Activated CD4-positive, alpha-beta T cell treated with anti-CD3 and anti-CD28 coated beads, Interleukin-2, Interleukin-6, amounts not matched to agents 100 ng/mL and 50 ng/mL, durations not matched to agents 16 hours and 8 hours (primary cell): ENCODE results near the gene NDE1.

Experiments used
- DNase-seq: peaks from one replicate; pipeline ENCODE4 v3.0.0-alpha.2; 2020

The NDE1 gene

GRCh38 chr16:15741207-15741871, 91.3 kb downstream of the NDE1 start:
- DNase-seq: no peak

- no peak for DNase-seq
Measured at GRCh38 chr16:15742716-15743115, 92.7 kb downstream of the NDE1 start.

DNA sequence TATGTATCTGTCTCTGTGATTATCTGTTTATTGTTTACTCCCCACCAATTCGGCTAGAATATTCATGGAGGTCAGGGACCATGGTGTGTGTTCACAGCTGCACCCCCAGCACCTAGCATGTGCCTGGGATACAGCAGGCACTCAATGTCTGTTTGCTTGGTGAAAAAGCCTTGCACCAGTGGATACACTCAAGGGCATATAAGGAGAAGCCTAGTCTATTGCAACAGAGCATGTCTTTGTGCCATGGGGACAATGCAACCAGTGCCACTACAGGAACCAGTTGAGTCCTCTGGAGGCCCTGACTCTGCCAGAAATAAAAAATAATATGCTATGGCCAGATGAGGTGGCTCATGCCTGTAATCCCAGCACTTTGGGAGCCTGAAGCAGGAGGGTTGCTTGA, 93.6 kb downstream of the NDE1 start:
- DNase-seq: no peak

DNA sequence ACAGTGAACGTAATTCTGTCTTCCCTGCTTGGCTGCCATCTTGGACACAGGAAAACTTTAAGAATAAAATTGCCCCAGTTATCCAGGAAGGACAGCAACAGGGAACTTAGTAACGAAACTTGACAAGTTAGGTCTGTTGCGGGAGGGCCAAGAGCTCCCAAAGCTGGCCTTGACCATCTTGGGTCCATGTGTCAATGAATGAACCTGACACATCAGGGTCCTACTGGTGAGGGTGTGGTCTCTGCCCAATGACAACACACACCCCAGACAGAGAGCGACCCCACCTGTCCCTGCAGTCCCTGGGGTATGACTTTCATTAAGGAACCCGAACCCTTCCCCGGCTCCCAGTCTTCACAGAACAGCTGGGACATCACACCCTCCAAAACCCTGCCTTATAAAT, 96.3 kb downstream of the NDE1 start:
- DNase-seq: no peak

- DNase-seq: no peak
Measured at GRCh38 chr16:15747937-15748336, 97.9 kb downstream of the NDE1 start.

- DNase-seq: no peak
Measured at GRCh38 chr16:15748654-15749053, 98.6 kb downstream of the NDE1 start.

DNA sequence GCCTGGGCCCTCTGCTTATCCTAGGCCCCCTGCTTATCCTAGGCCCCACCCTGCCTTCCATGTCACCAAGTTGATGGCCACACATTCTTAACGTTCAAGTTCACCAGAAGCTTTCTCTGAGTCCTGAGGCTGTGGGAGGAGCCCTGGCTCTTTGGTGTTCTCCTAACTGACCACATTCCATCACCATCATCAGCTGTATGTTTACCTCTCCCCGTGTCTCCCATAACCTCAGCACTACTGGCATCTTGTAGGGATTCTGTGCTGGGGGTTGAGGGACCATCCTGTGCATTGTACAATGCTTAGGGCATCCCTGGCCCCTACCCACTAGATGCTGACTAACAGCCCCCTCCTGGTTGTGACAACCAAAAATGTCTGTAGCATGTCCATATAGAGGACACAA, 99.3 kb downstream of the NDE1 start:
- DNase-seq: no peak

- no peak for DNase-seq
Measured at GRCh38 chr16:15749985-15750384, 99.9 kb downstream of the NDE1 start.

- DNase-seq: no peak
Measured at GRCh38 chr16:15751940-15752339, 101.9 kb downstream of the NDE1 start.

GRCh38 chr16:15752717-15753488, 102.9 kb downstream of the NDE1 start:
- DNase-seq: no peak

DNA sequence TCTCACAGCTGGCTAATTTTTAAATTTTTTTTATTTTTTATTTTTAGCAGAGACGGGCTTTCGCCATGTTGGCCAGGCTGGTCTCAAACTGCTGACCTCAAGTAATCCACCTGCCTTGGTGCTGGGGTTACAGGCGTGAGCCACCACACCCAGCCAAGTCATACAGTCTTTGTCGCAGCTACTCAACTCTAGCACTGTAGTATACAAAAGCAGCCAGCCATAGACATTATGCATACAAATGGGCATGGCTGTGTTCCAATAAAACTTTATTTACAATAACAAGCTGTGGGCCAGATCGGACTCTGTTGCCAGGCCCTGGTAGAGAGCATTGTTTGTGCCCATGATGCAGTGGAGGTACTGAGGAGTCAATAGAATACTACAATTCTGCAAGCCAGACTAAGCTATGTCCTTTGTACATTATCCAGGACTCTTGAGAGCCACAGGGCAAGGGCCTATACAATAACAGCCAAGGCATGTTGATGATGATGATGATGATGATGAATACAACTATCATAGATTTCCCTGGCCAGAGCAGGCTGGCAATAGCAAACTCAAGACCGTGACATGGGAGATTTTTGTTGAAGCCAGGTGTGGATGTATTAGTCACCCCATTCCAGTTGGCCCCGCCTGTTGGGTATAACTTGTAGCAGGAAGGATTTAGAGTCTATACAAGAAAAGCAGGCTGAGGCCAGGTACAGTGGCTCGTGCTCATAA, 104.9 kb downstream of the NDE1 start:
- no peak for DNase-seq

DNA sequence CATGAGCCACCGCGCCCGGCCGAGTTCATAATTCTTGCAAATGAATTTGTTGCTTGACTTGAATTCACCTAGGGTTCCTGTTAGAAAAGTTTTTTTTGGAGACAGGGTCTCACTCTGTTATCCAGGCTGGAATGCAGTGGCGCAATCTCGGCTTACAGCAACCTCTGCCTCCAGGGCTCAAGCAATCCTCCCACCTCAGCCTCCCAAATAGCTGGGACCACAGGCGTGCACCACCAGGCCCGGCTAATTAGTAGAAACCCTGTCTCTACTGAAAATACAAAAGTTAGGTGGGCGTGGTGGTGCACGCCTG, 107.0 kb downstream of the NDE1 start:
- no peak for DNase-seq

DNA sequence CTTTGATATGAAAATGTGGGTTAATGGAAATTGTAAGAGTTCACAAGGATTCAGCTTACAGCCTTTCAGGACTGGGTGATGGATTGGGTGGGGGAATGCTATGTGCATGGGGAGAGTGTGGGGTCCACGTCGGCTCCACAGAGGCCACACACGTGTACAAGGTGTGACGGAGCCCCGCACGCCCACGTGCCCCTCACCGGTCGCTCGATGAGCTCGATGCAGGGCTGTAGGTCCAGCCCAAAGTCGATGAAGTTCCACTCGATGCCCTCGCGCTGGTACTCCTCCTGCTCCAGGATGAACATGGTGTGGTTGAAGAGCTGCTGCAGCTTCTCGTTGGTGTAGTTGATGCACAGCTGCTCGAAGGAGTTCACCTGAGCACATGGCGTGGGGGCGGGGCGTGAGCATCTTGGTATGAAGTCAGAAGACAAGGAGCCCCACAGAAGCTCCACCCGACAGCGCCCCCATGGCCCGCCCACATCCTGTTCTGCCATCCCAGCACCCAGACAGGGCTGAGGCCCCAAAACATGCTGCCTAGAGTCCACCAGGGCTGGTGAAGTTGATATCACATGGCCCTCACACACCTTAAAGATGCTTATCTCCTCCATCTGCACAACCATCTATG, 107.7 kb downstream of the NDE1 start:
- peak; percentile 13 for DNase-seq

GRCh38 chr16:15759070-15759469, 109.0 kb downstream of the NDE1 start:
- no peak for DNase-seq

DNA sequence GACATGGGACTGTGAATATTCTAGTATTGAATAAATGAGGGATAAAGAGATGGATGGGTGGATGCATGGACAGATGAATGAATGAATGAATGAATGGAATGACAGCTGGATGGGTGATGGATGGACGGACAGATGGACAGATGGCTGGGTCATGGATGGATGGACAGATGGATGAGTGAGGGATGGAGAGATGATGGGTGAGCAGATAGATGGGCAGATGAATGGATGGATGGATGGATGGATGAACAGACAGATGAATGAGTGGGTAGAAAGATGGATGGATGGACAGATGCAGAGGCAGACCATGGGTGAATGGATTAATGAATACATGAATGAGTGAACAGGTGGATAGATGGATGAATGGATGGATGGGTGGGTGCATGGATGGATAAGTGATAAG, 110.1 kb downstream of the NDE1 start:
- DNase-seq: no peak

GRCh38 chr16:15764112-15764511, 114.1 kb downstream of the NDE1 start:
- DNase-seq: no peak

- no peak for DNase-seq
Measured at GRCh38 chr16:15765116-15765515, 115.1 kb downstream of the NDE1 start.

GRCh38 chr16:15765880-15766279, 115.8 kb downstream of the NDE1 start:
- peak; percentile 69 for DNase-seq

DNA sequence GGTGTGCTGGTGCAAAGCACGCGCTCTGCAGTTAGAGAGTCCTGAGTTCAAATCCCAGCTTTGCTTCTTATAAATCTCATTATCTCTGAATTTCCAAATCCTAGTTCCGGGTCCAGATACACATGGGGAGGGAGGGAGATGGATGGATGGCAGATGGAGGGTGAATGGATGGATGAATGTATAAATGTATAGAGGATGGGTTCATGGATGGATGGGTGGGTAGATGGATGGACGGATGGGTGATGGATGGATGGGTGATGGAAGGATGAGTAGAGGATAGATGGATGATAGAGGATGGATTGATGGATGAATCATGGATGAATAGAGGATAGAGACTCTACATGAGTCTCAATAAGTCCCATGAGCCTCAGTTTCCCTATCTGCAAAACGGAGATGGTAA, 116.9 kb downstream of the NDE1 start:
- no peak for DNase-seq

- no peak for DNase-seq
Measured at GRCh38 chr16:15768201-15768600, 118.2 kb downstream of the NDE1 start.

GRCh38 chr16:15769239-15769638, 119.2 kb downstream of the NDE1 start:
- DNase-seq: no peak

GRCh38 chr16:15770107-15770506, 120.1 kb downstream of the NDE1 start:
- DNase-seq: no peak

DNA sequence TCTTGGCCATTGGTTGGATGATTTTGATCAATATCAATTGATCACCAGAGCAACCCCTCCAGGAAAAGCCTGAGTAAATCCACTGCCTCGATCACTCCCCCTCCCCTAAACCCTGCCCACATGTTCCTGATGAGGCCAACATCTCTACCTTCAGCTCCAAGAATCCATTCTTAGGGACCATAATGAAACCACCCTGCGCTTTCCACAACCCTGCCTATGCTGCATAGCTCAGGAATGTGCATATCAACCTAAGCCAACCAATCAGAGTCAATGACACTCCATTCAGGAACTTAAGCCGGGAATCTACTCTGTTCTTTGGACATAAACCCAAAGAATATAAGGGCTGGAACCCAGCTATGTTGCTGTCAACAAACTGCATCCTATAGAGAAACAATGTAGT, 120.5 kb downstream of the NDE1 start:
- DNase-seq: no peak

DNA sequence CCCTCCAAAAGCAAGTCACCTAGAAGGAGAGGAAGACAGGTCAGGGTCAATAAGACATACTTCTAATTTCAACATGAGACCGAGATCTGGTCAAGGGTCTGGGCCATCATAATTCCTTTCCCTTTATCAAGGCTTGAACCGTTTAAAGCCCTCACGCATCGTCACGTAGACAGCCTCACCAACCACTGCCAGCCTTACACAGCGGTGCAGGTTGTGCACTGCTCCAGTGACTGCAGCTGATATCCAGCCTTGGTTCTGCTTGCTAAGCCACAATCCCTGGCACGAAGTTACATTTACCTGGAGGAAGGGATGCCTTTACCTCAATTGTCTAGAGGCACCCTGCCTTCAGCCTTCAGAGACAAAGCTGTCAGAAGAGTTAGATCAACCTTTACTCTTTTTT, 121.6 kb downstream of the NDE1 start:
- DNase-seq: no peak
